PC-3 (cell line): ENCODE data around the gene AP1S1. TPM values are rescaled to one million over a fixed set of nuclear protein-coding genes. Genes with fewer than 3 reads are reported as not detected.

Experiments
- ATAC-seq: fragments of 200-7000 bp; cut with Tn5 transposase; 2 replicates; pipeline ENCODE4 v1.9.1; 2020; ENCODE audit warnings: mild to moderate bottlenecking, moderate library complexity
- BruUV-seq: library from RNA; stranded (reverse); fragments of 400-500 nt; replicated peaks from 2 replicates; lab custom pipeline; 2021; lab: Mats Ljungman, UMichigan
- CTCF ChIA-PET: fragments of 300-600 bp; sonication (Branson Sonifier 250); formaldehyde crosslinking; loops from one replicate; lab custom pipeline; 2022; ENCODE audit warnings: antibody characterized with exemption; lab: Charles Lee
- POLR2A ChIA-PET: fragments of 300-600 bp; sonication (Branson Sonifier 250); formaldehyde crosslinking; loops from one replicate; lab custom pipeline; 2022; ENCODE audit warnings: antibody characterized with exemption; ENCODE audit not compliant: unreplicated experiment; lab: Charles Lee
- DNase-seq: peaks from one replicate; pipeline ENCODE4 v3.0.0-alpha.2; 2015
- H2AFZ ChIP-seq: fragments of 300-600 bp; sonication (generic); 2 replicates; pipeline ENCODE4 v1.6.0; 2016; ENCODE audit warnings: antibody characterized with exemption, low read length
- H3F3A ChIP-seq: fragments of 300-600 bp; sonication (generic); one replicate; pipeline ENCODE4 v1.6.0; 2017; ENCODE audit warnings: antibody characterized with exemption, low read length, control low read depth, mild to moderate bottlenecking; ENCODE audit not compliant: unreplicated experiment
- H3K27ac ChIP-seq: fragments of 300-600 bp; sonication (generic); 2 replicates; pipeline ENCODE4 v1.5.1; 2016; ENCODE audit warnings: mild to moderate bottlenecking, low read length
- H3K27me3 ChIP-seq: fragments of 300-600 bp; sonication (generic); 2 replicates; pipeline ENCODE4 v1.6.1; 2016; ENCODE audit warnings: low read length, mixed read lengths
- H3K36me3 ChIP-seq: fragments of 300-600 bp; sonication (generic); 2 replicates; pipeline ENCODE4 v1.6.1; 2016; ENCODE audit warnings: low read depth, mixed run types, low read length, mixed read lengths
- H3K4me1 ChIP-seq: fragments of 300-600 bp; sonication (generic); 2 replicates; pipeline ENCODE4 v1.5.1; 2016; ENCODE audit warnings: low read length; ENCODE audit not compliant: insufficient read depth
- H3K4me2 ChIP-seq: fragments of 300-600 bp; sonication (generic); 2 replicates; pipeline ENCODE4 v1.6.0; 2016; ENCODE audit warnings: low read length
- H3K4me3 ChIP-seq: fragments of 300-600 bp; sonication (generic); 2 replicates; pipeline ENCODE4 v1.5.1; 2016; ENCODE audit warnings: mild to moderate bottlenecking, low read length, mixed read lengths
- H3K79me2 ChIP-seq: fragments of 300-600 bp; sonication (generic); 2 replicates; pipeline ENCODE4 v1.6.1; 2017; ENCODE audit warnings: low read length, mixed read lengths
- H3K9ac ChIP-seq: fragments of 300-600 bp; sonication (generic); 2 replicates; pipeline ENCODE4 v1.6.0; 2016; ENCODE audit warnings: mild to moderate bottlenecking, low read length
- H3K9me2 ChIP-seq: fragments of 300-600 bp; sonication (generic); replicated peaks from 2 replicates; pipeline ENCODE4 v1.6.1; 2016; ENCODE audit warnings: mixed run types, low read length, mixed read lengths
- H3K9me3 ChIP-seq: fragments of 300-600 bp; sonication (generic); 2 replicates; pipeline ENCODE4 v1.6.1; 2016; ENCODE audit warnings: low read length, mixed read lengths
- H4K20me1 ChIP-seq: fragments of 300-600 bp; sonication (generic); 2 replicates; pipeline ENCODE4 v1.6.1; 2016; ENCODE audit warnings: low read length, mixed read lengths
- EZH2 ChIP-seq: fragments of 300-600 bp; sonication (generic); IDR thresholded peaks from one replicate; pipeline ENCODE4 v1.6.1; 2017; ENCODE audit warnings: antibody characterized with exemption, mild to moderate bottlenecking, low read length; ENCODE audit not compliant: unreplicated experiment
- EZH2phosphoT487 ChIP-seq: fragments of 300-600 bp; sonication (generic); IDR thresholded peaks from 2 replicates; pipeline ENCODE4 v1.6.1; 2018; ENCODE audit warnings: mild to moderate bottlenecking, antibody characterized with exemption, low read length, borderline replicate concordance
- intact Hi-C: fragments of 100-400 bp; cut with micrococcal nuclease; formaldehyde crosslinking; loops from 2 replicates; pipeline ENCODE4 v1.9.0; 2023
- total RNA-seq: library from RNA; depleted of rRNA; stranded (reverse); fragments of >200 nt; gene quantifications from 2 replicates; pipeline ENCODE4 v1.2.3, GENCODE V29; 2014
- TF ChIP-seq, protein P1 (sequence below): fragments of 300-600 bp; sonication (generic); conservative IDR thresholded peaks from 2 replicates; pipeline ENCODE4 v1.5.1; 2017; ENCODE audit warnings: antibody characterized with exemption, low read depth, mild to moderate bottlenecking, low read length

AP1S1 gene
- total RNA-seq, 1 experiment from 2014 or later: 190 TPM

DNA sequence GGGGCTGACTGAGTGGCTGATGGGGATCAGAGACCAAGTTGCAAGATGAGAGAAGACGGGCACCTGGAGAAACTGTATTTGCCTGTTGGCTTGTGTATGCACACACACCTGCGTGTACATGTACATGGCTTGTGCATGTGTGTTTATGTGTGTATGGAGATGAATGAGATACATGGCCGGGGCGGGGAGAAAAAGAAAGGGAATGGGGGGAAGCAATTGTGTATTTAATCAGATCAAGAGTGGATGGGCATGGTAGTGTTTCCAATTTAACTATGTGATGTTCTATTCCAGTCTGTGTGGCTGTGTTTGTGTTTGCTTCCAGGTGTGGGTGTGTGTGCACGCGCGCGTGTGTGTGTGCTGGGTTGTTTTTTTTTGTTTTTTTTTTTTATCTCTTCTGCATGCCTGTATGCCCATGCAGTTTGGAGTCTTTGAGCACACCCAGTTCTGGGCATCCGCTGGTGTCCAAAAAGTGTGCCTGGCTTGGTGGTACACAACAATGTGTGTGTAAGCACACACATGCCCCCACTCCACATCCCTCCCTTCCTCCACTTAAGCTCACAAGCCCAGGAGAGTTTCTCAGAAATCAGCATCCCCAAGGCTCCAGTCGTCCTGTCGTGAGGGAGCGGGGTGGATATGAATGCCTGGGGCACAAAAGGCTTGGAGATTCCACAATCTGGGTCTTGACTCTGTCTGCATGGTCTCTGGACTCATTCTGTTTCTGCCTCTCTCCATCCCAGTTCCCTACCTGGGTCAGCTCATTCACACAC lies 13.6 kb downstream of the AP1S1 start:
- BruUV-seq: no TSS peak
- Histone ChIP-seq H4K20me1 (no peaks in the 10 kb centered on the region), H3F3A (no peaks in the 10 kb centered on the region), H3K27me3 (peaks cover 58% of the 10 kb centered on the region), H3K9me2 (no peaks in the 10 kb centered on the region), H3K36me3 (no peaks in the 10 kb centered on the region), H3K79me2 (no peaks in the 10 kb centered on the region), H3K9ac (no peak overlapping the region), H2AFZ (no peak overlapping the region), H3K27ac (no peak overlapping the region), H3K4me1 (peaks cover 44% of the 10 kb centered on the region), H3K4me2 (no peak overlapping the region), H3K9me3 (no peaks in the 10 kb centered on the region), H3K4me3 (no peak overlapping the region)
- DNase-seq (no peak), ATAC-seq (no peak)
- no peak for TF ChIP-seq EZH2phosphoT487
- TF ChIP-seq, protein P1, sequence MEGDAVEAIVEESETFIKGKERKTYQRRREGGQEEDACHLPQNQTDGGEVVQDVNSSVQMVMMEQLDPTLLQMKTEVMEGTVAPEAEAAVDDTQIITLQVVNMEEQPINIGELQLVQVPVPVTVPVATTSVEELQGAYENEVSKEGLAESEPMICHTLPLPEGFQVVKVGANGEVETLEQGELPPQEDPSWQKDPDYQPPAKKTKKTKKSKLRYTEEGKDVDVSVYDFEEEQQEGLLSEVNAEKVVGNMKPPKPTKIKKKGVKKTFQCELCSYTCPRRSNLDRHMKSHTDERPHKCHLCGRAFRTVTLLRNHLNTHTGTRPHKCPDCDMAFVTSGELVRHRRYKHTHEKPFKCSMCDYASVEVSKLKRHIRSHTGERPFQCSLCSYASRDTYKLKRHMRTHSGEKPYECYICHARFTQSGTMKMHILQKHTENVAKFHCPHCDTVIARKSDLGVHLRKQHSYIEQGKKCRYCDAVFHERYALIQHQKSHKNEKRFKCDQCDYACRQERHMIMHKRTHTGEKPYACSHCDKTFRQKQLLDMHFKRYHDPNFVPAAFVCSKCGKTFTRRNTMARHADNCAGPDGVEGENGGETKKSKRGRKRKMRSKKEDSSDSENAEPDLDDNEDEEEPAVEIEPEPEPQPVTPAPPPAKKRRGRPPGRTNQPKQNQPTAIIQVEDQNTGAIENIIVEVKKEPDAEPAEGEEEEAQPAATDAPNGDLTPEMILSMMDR: no peak
- no peak for TF ChIP-seq EZH2
- intact Hi-C loops: no loop called here
- ChIA-PET CTCF (interaction anchor here (0.6 kb wide), 1 partner anchor 11 kb away, joined by 3 read pairs; no protein-coding TSS in a partner anchor), POLR2A (no interaction called here)

DNA sequence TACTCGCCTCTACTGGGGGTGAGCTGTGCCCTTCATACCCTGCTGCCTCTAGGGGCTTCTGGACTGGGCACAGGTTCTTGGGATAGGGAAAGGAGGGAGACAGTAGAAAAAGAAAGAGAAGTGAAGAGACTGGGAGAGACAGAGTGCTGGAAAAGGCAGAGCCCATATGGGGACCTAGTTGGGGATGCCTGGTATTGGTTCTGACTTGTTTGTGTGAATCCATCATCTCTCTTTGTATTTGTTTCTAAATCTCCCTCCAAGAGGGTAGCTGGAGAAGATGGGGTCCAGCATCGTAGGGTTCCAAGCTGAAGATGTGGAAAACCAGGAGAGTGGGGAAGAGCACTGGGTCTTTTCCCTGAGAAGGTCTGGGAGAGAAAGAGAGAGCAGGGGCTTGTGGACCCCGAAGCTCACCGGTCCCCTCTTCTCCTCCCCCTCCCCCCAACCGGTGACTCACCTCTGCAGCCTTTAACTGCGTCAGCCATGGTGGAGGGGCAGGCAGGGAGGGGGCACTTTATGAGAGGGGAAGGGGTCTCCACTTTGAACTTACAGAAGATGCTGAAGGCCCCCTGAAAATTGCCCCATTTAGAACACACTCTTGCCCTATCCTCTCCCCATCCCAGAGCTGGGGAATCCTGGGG lies 14.3 kb downstream of the AP1S1 start:
- Histone ChIP-seq H3K4me1 (peaks cover 48% of the 10 kb centered on the region), H3K27ac (no peak overlapping the region), H3K27me3 (peaks cover 61% of the 10 kb centered on the region), H3K9ac (no peak overlapping the region), H3K4me2 (no peak overlapping the region), H3K9me2 (no peaks in the 10 kb centered on the region), H3K79me2 (no peaks in the 10 kb centered on the region), H3F3A (no peaks in the 10 kb centered on the region), H3K36me3 (no peaks in the 10 kb centered on the region), H3K9me3 (no peaks in the 10 kb centered on the region), H4K20me1 (no peaks in the 10 kb centered on the region), H3K4me3 (no peak overlapping the region), H2AFZ (no peak overlapping the region)
- intact Hi-C loops: loop anchor here (1.0 kb wide), 1 partner anchor 24 kb away; no protein-coding TSS in a partner anchor
- TF ChIP-seq, protein P1: no peak
- TF ChIP-seq EZH2phosphoT487 (no peak), EZH2 (no peak)
- POLR2A ChIA-PET: no interaction called here
- CTCF ChIA-PET: interaction anchor here (0.6 kb wide), 1 partner anchor 12 kb away, joined by 3 read pairs; no protein-coding TSS in a partner anchor
- no peak for DNase-seq
- BruUV-seq: no TSS peak
- ATAC-seq: no peak
